ENCODE measurements around the gene TPSG1.
"Not testable (repeated sequence)": the region's sequence is repeated elsewhere in the genome, so short reads cannot be mapped to it uniquely, and the experiment has no call there.

- not testable (repeated sequence) for TF ChIP-seq POLR2AphosphoS5 (IDR thresholded peaks at IDR 0.05; ENCODE audit: low read depth, low read length); TCF7L2 (IDR thresholded peaks at IDR 0.05; ENCODE audit: borderline replicate concordance, extremely low read depth, insufficient read depth, insufficient read length)
These were observed 46.8 kb upstream of the TPSG1 start for GRCh38 chr16:1271724-1272413.
